KMS-11 (cell line): Measurements from ENCODE around the gene PTPRR.

Experiments
- H2AFZ ChIP-seq: fragments of 200-600 bp; sonication (generic); 2 replicates; pipeline ENCODE4 v1.6.1; 2016; ENCODE audit warnings: antibody characterized with exemption, mixed run types, low read depth
- H3K27ac ChIP-seq: fragments of 200-600 bp; sonication (generic); 2 replicates; pipeline ENCODE4 v1.6.1; 2016; ENCODE audit warnings: mild to moderate bottlenecking, mixed run types
- H3K27me3 ChIP-seq: fragments of 200-600 bp; sonication (generic); 2 replicates; pipeline ENCODE4 v1.6.1; 2017; ENCODE audit warnings: mild to moderate bottlenecking, low read depth, mixed run types, moderate library complexity; ENCODE audit not compliant: insufficient read depth
- H3K36me3 ChIP-seq: fragments of 200-600 bp; sonication (generic); 2 replicates; pipeline ENCODE4 v1.6.1; 2017; ENCODE audit warnings: mild to moderate bottlenecking, mixed run types; ENCODE audit not compliant: insufficient read depth
- H3K4me1 ChIP-seq: fragments of 200-600 bp; sonication (generic); 2 replicates; pipeline ENCODE4 v1.6.1; 2016; ENCODE audit warnings: mild to moderate bottlenecking, low read depth, mixed run types; ENCODE audit not compliant: poor library complexity, severe bottlenecking
- H3K4me2 ChIP-seq: fragments of 200-600 bp; sonication (generic); 2 replicates; pipeline ENCODE4 v1.7.0; 2016; ENCODE audit warnings: mild to moderate bottlenecking, mixed run types
- H3K4me3 ChIP-seq: fragments of 200-600 bp; sonication (generic); IDR thresholded peaks from 2 replicates; pipeline ENCODE4 v1.6.1; 2017; ENCODE audit warnings: low read depth, low read length, mixed read lengths; ENCODE audit not compliant: insufficient read depth
- H3K79me2 ChIP-seq: fragments of 200-600 bp; sonication (generic); 2 replicates; pipeline ENCODE4 v1.6.1; 2016; ENCODE audit warnings: low read depth, mixed run types; ENCODE audit not compliant: insufficient read depth
- H3K9ac ChIP-seq: fragments of 200-600 bp; sonication (generic); 2 replicates; pipeline ENCODE4 v1.6.1; 2016; ENCODE audit warnings: mild to moderate bottlenecking, mixed run types
- H4K20me1 ChIP-seq: fragments of 200-600 bp; sonication (generic); 2 replicates; pipeline ENCODE4 v1.6.1; 2016; ENCODE audit warnings: mild to moderate bottlenecking, mixed run types; ENCODE audit not compliant: insufficient read depth
- TF ChIP-seq, protein P1 (sequence below): fragments of 200-600 bp; sonication (generic); conservative IDR thresholded peaks from 2 replicates; pipeline ENCODE4 v1.6.1; 2017; ENCODE audit warnings: low read depth, mild to moderate bottlenecking, antibody characterized with exemption, low read length, moderate library complexity, mixed read lengths

The PTPRR gene

DNA sequence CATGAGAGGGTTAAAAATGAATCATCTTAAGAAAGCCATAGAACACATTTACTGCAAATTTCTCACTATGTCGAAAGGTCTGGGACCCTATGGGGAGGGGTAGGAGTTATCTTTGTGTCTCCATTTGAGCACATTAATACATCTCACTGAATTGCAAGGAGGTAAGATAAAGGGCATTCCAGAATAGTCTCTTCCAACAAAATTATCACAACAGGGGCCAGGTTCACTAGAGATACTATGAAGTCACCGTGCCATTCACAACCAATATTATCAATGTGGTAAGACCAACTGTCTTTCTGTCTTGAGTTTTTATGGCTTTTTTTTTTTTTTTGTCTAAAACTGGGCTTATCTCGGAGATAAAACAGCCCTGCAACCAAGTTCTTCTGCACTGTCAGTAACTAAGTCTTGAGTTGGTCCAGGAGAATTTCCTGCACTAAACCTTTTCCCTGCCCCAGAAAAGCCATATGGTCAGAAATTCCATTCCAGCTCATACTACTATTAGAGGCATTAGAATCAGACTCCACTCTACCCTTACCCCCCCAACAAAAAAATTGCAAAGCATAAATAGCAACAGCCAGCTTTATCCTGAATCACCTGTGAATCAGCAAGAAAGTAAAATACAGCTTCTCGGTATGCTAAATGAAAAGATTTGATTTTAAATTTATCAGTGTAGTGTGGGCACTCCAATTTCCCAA lies 79.7 kb downstream of the PTPRR start:
- no peak overlapping the region for H3K27ac ChIP-seq
- no peaks in the 10 kb centered on the region for H3K79me2 ChIP-seq
- H4K20me1 ChIP-seq = no peaks in the 10 kb centered on the region
- H3K27me3 ChIP-seq = no peaks in the 10 kb centered on the region
- no peak overlapping the region for H3K9ac ChIP-seq
- no peak overlapping the region for H3K4me3 ChIP-seq
- TF ChIP-seq, protein P1, sequence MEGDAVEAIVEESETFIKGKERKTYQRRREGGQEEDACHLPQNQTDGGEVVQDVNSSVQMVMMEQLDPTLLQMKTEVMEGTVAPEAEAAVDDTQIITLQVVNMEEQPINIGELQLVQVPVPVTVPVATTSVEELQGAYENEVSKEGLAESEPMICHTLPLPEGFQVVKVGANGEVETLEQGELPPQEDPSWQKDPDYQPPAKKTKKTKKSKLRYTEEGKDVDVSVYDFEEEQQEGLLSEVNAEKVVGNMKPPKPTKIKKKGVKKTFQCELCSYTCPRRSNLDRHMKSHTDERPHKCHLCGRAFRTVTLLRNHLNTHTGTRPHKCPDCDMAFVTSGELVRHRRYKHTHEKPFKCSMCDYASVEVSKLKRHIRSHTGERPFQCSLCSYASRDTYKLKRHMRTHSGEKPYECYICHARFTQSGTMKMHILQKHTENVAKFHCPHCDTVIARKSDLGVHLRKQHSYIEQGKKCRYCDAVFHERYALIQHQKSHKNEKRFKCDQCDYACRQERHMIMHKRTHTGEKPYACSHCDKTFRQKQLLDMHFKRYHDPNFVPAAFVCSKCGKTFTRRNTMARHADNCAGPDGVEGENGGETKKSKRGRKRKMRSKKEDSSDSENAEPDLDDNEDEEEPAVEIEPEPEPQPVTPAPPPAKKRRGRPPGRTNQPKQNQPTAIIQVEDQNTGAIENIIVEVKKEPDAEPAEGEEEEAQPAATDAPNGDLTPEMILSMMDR = no peak
- no peaks in the 10 kb centered on the region for H3K36me3 ChIP-seq
- H3K4me1 ChIP-seq = no peaks in the 10 kb centered on the region
- no peak overlapping the region for H2AFZ ChIP-seq
- H3K4me2 ChIP-seq = no peak overlapping the region

DNA sequence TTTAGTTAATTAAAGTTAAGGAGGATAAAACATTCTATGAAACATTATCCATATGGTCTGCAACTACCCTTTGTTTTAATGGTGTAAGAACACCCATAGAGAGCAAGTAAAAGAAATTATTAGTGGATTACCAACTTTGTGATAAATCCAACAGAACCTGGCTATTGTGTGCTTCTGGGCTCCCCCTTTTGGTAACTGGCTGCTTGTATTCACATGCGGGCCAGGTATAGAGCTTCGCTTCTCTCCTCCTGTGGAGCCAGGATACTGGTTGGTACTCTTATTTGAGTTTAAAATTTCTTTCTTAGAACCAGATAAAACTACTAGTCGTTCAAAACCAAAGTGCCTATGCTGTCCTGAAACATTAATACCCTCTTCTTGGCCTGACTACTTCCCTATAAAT lies 81.0 kb downstream of the PTPRR start:
- Histone ChIP-seq H3K36me3 (no peaks in the 10 kb centered on the region), H3K4me1 (no peaks in the 10 kb centered on the region), H3K4me2 (no peak overlapping the region), H3K27me3 (no peaks in the 10 kb centered on the region), H4K20me1 (no peaks in the 10 kb centered on the region), H3K27ac (no peak overlapping the region), H3K9ac (no peak overlapping the region), H3K4me3 (no peak overlapping the region), H3K79me2 (no peaks in the 10 kb centered on the region), H2AFZ (no peak overlapping the region)
- TF ChIP-seq, protein P1 = no peak

DNA sequence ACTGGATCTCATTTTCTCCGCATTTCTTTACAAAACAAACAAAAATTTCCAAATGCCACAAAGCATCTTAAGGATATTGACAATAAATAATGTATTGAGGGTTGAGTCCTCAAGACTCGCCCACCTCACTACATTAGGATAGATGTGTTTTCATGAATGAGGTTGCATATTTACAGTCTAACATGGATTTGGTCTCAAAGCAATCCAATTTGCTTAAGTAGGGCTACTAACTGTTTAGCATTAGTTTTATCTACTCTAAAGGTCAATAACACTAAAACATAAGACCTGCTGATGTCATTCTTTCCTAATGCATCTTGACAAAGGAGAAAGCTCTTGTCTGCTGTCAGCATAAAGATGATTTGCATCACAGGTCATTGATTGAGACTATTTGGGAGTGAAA lies 82.4 kb downstream of the PTPRR start:
- TF ChIP-seq, protein P1 = no peak
- Histone ChIP-seq H3K4me3 (no peak overlapping the region), H3K36me3 (no peaks in the 10 kb centered on the region), H3K27me3 (no peaks in the 10 kb centered on the region), H3K79me2 (no peaks in the 10 kb centered on the region), H2AFZ (no peak overlapping the region), H4K20me1 (no peaks in the 10 kb centered on the region), H3K9ac (no peak overlapping the region), H3K27ac (no peak overlapping the region), H3K4me1 (no peaks in the 10 kb centered on the region), H3K4me2 (no peak overlapping the region)

DNA sequence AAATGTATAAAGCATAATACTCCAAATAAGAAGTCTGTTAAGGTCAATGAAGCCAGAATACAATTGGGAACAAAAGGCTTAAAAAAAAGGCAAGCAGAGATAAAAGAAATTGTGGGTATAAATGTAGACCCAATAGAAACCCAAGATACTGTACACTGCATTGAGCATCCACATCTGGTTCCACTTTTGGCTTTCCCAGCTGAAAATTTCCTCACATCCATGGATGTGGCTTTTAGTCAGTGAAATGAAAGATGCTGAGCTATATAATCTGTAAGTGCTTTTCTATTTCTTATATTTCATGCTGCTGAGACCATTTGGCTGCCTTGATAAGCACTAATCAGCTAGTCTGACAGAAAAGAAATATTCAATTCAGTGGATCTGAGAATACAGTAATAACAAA lies 83.5 kb downstream of the PTPRR start:
- no peak overlapping the region for H2AFZ ChIP-seq
- H4K20me1 ChIP-seq = no peaks in the 10 kb centered on the region
- no peaks in the 10 kb centered on the region for H3K79me2 ChIP-seq
- H3K9ac ChIP-seq = no peak overlapping the region
- no peaks in the 10 kb centered on the region for H3K4me1 ChIP-seq
- H3K4me3 ChIP-seq = no peak overlapping the region
- TF ChIP-seq, protein P1 = no peak
- no peak overlapping the region for H3K27ac ChIP-seq
- no peaks in the 10 kb centered on the region for H3K36me3 ChIP-seq
- H3K27me3 ChIP-seq = no peaks in the 10 kb centered on the region
- no peak overlapping the region for H3K4me2 ChIP-seq
